ENCODE results near the gene NDUFA6.
"Not testable (repeated sequence)": the region's sequence is repeated elsewhere in the genome, so short reads cannot be mapped to it uniquely, and the experiment has no call there.

Gene NDUFA6

DNA sequence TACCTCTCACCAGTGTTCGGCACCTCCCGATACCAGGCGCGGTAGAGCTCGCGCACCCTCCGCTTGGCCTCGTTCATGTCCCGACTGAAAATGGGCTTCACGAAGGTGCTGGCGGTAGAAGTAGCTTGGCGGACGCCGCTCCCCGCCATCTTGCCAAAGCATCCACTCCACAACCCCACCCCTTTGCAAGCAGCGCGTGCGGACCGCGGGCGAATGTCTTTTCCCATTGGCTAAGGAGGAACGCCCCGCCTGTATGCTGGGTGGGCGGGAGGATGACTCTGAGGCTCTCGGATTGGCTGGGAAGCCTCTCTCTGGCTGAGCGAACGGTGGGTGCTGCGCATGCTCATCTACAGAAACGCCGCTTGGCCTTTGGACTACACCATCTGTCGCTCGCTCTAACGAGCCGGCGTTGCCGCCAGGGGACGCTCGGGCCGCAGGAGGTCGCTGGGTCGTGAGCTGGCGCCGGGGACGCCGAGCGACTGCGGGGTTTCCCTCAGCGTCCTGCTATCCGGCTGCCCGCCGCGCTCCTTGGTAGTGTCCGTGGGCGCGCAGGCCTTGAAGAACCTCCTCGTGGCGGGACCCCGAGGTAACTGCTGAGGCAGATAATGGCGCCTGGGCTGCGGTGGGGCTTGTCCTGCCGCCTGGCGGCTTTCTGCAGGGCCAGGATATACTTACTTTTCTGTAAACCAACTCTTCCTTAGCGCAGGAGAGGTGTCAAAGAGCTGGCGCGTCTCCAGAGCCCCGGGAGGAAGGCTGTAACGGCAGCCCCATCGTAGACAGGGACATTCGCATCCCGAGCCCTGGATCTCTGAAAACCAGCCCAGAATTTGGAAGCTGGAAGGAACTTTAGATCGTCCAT, at the start of gene NDUFA6:
TSS of gene NDUFA6 (minus strand) at position 177 of the 859 bp plus-strand sequence. CDS start at position 149, 28 bp downstream.
- peak; percentile 97 to 99 for DNase-seq

DNA sequence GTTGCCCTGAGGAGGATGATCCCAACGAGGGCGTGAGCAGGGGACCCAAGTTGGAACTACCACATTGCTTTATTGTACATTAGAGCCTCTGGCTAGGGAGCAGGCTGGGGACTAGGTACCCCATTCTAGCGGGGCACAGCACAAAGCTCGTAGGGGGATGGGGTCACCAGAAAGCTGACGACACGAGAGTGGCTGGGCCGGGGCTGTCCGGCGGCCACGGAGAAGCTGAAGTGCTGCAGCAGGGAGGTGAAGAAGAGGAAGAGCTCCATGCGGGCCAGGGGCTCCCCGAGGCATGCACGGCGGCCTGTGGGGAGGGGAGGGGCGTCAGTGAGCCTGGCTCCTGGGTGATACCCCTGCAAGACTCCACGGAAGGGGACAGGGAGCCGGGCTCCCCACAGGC, 49.6 kb upstream of the NDUFA6 start:
- not testable (repeated sequence) for DNase-seq

DNA sequence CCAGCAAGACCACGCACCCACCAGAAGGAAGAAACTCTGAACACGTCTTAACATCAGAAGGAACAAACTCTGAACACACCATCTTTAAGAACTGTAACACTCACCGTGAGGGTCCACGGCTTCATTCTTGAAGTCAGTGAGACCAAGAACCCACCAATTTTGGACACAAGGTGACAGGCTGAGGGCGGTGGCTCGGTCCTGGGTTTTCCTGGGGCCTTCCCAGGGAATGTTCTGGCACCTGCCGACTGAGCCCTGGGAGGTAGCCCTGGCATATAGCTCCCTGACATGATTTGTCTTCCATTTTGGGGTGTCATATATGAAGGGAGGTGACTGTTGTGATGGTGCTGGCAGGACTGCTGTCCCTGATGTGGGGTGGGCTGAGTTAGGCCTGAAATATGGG, 48.9 kb upstream of the NDUFA6 start:
- DNase-seq, result not testable (repeated sequence)

DNA sequence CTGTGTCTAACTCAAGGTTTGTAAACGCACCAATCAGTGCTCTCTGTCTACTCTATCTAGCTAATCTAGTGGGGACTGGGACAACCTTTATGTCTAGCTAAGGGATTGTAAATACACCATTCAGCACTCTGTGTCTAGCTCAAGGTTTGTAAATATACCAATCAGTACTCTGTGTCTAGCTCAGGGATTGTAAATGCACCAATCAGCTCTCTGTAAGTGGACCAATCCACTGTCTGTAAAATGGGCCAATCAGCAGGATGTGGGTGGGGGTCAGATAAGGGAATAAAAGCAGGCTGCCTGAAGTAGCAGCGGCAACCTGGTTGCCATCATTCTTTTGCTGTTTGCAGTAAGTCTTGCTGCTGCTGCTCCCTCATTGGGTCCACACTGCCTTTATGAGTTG, 48.4 kb upstream of the NDUFA6 start:
- DNase-seq, result no peak

DNA sequence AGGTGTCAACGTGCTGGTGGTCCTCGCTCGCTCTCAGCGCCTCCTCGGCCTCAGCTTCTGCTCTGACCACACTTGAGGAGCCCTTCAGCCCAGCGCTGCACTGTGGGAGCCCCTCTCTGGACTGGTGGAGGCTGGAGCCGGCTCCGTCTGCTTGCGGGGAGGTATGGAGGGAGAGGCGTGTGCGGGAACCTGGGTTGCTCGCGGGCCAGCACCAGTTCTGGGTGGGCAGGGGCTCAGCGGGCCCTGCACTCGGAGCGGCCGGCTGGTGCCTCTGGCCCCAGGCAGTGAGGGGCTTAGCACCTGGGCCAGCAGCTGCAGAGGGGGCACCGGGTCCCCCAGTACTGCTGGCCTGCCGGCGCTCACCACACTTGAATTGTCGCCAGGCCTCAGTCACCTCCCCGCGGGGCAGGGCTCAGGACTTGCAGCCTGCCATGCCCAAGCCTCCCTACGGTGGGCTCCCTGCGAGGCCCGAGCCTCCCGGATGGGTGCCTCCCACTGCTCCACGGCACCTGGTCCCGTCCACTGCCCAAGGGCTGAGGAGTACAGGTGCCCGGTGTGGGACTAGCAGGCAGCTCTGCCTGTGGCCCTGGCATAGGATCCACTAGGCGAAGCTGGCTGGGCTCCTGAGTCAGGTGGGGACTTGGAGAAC, 47.7 kb upstream of the NDUFA6 start:
- DNase-seq, result no peak

DNA sequence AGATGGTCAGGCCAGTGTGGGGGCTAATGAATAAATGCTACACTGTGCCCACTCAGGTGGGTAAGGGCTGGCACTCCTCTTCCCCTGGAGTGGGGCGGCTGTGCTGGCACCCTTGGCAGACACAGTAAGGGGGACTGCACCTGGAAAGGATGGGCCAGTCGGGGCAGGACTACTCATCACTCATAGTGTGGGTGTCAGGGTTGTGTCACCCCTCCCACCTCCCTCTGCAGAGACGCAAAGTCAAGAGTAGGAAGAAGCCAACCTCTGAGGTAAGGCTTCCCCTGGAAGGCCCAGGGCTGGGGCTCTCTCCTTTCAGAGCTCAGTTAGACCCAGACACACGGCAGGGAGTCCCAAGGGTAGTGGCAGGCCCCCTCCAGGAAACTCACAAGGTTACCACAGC, 45.1 kb upstream of the NDUFA6 start:
- DNase-seq, result not testable (repeated sequence)

DNA sequence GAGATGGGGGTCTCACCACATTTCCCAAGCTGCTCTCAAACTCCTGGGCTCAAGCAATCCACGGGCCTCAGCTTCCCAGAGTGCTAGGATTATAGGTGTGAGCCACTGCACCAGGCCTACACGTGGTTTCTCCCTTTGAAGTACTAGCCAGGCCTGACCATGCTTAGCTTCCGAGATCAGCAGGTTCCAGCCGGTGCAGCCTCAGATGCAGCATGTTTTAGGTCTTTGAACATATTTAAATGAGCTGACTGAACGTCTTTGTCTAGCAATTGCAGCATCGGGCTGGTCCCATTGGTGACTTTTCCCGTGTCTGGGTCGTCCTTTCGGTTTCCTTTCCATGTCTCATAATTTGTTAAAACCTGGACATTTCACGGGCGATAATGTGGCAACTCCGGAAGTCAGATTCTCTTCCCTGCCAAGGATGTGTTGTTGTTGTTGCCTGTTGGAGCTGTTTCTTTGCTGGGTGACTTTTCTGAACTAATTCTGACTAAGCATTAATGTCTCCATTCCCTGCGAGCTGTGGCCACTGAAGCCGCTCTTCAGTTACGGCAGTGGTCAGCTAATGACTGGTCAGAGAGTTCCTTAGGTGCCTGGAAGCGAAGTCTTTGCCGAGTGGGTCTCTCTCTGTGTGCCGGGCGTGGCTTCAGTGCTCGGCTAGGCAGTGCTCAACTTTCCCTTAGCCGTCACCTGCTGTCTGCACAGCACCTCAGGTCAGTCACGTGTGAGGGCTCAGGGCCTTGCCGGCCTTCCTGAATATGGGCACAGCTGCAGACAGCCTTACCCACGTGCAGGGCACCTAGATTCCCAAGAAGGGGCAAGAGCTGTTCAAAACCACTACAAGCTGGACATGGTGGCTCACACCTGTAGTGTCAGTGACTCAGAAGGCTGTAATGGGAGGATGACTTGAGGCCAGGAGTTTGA, 43.8 kb upstream of the NDUFA6 start:
- no peak for DNase-seq

DNA sequence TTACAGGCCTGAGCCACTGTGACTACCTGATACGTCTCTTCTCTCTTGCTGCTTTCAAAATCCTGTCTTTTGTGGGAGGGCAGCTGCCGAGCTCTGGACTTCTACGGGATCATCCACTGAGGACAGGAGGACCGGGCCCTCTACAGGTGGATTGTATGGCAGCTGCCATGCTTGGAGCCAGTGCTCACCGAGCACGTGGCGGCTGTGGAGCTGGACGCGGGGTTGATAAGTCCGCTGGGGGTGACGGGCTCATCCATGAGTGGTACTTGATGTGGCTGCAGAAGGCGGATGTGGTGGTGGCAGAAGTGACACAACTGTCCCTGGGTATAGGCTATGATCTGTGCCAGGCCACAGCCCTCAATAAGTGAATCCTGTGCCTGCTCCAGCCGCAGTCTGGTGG, 41.9 kb upstream of the NDUFA6 start:
- no peak for DNase-seq

DNA sequence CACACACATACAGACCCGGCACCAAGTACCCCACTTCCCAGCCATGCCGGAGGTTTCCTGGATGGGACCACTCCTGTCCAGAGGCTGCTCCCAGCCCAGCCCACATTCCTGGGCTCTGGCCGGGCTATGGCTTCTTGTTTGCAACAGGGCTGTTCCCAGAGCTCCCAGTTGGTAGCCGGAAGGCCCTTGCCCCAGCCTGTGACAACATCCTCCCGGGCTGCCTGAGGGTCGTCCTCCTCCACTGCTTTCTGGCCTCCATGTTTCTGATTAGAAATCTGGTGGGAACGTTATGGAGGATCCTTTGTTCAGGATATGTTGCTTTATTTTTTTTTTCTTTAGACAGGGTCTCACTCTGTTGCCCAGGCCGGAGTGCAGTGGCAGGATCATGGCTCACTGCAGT, 41.0 kb upstream of the NDUFA6 start:
- DNase-seq, result no peak

DNA sequence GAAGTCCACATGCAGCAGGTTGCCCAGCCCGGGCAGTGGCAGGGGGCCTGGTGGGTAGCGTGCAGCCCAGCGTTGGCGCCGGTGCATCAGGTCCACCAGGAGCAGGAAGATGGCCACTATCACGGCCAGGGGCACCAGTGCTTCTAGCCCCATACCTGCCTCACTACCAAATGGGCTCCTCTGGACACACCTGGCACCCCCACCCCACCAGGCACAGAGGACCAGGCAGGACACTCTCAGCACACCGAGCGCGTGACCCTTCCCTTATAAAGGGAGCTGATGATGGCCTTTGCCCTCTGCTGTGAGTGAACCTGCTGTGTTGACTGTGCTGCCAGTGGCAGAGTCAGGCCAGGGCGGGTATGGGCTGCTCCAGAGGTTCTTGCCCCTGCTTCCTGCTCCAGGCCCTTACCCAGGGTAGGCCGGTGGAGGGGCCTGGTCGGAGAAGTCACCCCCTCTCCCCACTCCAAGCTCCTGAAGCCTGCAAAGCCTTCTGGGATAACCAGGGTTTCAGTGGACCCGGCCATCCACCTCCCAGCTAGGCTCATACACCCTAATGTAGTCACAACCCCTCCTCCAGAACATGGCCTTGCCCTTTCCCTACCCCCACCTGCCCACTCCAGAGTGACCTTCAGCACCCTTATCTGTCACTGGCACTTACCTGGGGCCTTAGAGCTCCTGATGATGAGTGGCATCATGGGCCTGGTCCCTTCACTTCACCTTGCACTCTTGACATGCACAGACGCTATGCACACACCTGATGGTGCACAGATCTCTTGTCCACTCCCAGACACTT, 40.3 kb upstream of the NDUFA6 start, which contains the start of gene CYP2D6:
TSS of gene CYP2D6 (minus strand) at position 172 of the 793 bp plus-strand sequence. CDS start at position 153, 19 bp downstream.
- DNase-seq, result not testable (repeated sequence)

DNA sequence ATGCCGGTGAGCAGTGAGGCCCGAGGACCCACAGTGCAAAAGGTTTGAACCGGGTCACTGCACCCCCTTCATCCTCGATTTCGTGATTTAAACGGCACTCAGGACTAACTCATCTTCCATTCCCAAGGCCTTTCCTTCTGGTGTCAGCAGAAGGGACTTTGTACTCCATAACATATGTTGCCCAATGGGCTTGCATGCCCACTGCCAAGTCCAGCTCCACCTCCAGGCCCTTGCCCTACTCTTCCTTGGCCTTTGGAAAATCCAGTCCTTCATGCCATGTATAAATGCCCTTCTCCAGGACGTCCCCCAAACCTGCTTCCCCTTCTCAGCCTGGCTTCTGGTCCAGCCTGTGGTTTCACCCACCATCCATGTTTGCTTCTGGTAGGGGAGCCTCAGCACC, 39.6 kb upstream of the NDUFA6 start:
- DNase-seq, result not testable (repeated sequence)

DNA sequence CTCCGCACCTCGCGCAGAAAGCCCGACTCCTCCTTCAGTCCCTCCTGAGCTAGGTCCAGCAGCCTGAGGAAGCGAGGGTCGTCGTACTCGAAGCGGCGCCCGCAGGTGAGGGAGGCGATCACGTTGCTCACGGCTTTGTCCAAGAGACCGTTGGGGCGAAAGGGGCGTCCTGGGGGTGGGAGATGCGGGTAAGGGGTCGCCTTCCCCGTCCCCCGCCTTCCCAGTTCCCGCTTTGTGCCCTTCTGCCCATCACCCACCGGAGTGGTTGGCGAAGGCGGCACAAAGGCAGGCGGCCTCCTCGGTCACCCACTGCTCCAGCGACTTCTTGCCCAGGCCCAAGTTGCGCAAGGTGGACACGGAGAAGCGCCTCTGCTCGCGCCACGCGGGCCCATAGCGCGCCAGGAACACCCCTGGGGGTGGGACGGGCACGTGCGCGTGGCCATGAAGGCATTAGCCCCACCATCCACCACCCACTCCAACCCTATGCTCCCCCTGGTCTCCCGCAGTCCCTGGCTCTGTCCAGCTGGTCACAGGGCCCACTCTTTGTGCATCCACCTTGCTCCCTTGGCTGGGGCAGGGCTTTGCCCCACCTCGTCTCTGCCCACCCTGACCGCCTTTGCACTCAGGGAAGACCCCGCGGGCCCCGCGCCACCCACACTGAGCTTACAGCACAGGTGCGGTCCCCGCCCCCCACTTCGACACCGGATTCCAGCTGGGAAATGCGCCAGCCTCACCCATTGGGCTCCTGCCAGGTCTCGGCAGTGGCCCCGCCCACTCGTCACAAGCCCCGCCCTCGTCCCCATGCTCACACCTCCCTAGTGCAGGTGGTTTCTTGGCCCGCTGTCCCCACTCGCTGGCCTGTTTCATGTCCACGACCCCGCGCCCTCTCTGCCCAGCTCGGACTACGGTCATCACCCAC, 38.5 kb upstream of the NDUFA6 start:
- not testable (repeated sequence) for DNase-seq

DNA sequence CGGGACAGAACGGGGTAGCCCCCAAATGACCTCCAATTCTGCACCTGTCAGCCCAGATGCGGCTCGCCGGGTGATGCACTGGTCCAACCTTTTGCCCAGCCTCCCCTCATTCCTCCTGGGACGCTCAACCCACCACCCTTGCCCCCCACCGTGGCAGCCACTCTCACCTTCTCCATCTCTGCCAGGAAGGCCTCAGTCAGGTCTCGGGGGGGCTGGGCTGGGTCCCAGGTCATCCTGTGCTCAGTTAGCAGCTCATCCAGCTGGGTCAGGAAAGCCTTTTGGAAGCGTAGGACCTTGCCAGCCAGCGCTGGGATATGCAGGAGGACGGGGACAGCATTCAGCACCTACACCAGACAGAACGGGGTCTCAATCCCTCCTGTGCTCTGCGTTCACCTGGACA, 37.4 kb upstream of the NDUFA6 start:
- DNase-seq, result not testable (repeated sequence)

DNA sequence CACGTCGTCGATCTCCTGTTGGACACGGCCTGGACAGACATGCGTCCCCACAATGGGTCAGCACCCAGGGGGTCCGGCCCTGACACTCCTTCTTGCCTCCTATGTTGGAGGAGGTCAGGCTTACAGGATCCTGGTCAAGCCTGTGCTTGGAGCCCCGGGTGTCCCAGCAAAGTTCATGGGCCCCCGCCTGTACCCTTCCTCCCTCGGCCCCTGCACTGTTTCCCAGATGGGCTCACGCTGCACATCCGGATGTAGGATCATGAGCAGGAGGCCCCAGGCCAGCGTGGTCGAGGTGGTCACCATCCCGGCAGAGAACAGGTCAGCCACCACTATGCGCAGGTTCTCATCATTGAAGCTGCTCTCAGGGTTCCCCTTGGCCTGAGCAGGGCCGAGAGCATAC, 37.0 kb upstream of the NDUFA6 start:
- DNase-seq, result no peak

DNA sequence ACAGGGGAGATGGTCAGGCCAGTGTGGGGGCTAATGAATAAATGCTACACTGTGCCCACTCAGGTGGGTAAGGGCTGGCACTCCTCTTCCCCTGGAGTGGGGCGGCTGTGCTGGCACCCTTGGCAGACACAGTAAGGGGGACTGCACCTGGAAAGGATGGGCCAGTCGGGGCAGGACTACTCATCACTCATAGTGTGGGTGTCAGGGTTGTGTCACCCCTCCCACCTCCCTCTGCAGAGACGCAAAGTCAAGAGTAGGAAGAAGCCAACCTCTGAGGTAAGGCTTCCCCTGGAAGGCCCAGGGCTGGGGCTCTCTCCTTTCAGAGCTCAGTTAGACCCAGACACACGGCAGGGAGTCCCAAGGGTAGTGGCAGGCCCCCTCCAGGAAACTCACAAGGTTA, 33.0 kb upstream of the NDUFA6 start:
- DNase-seq, result not testable (repeated sequence)

DNA sequence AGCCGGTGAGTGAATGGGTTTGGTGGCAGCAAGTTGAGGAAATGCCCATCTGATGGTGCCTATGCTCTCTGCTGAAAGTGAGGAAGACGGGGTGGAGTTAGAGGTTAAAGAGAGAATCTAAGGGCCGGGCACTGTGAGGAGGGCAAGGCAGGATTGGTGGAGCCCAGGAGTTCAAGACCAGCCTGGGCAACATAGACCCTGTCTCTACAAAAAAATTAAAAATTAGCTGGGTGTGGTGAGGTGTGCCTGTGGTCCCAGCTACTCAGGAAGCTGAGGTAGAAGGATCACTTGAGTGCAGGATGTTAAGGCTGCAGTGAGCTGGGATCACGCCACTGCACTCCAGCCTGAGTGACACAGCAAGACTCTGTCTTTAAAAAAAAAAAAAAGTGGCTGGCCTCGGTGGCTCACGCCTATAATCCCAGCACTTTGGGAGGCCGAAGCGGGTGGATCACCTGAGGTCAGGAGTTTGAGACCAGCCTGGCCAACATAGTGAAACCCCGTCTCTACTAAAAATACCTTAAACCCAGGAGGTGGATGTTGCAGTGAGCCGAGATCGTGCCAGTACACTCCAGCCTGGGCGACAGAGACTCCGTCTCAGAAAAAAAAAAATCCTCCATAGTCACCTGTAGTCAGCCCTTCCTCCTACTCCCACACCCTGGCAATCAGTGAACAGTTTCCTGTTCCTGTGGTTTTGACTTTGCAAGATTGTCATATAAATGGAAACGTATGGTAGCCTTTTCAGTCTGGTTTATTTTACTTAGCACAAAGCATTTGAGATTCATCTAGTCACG, 29.9 kb upstream of the NDUFA6 start:
- peak; percentile 24 to 31 for DNase-seq

DNA sequence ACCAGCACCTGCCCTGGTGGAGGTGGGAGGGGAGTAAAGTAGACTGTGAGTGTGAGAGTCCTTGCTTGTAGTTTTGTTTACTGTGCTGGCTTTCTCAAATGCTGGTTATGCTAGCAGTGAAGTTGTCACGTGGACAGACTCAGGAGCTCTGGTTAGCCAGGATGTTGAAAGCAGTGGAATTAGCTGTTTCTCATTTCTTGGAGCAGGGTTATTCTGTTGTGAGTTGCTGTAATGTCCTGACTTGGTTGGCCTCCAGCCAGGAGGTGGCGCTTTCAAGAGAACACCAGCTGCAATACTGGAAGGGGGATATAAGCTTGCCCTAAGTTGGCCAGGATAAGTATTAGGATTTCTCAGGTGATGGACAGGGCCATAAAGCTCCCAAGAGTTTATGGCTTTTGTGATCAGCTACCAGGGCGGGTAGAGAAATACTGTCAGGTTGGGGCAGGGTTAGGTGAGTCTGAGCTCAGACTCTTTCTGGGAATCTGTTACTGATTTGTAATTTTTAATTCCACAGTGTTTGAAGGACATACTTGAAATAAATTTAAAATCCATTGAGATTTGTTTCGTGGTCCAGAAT, 26.4 kb upstream of the NDUFA6 start:
- DNase-seq, result no peak

DNA sequence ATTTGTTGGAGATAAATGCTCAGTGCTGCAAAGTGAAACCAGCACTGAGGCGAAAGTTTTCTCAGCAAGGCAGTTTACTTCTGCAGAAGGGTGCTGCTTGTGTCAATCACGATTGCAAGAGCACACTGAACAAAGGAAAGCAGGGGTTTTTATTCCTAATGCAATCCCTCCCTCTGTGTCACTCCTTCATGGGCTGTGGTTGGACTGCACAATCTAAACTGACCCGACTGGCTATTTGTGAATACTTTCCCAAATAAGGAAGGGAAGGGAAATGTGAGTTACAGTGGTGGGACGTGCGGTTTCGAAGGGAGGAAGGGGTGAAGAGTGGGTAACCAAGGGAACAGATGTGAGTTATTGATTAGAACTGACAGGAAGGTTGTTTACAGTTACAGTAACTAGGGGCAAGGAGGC, 24.9 kb upstream of the NDUFA6 start:
- not testable (repeated sequence) for DNase-seq

DNA sequence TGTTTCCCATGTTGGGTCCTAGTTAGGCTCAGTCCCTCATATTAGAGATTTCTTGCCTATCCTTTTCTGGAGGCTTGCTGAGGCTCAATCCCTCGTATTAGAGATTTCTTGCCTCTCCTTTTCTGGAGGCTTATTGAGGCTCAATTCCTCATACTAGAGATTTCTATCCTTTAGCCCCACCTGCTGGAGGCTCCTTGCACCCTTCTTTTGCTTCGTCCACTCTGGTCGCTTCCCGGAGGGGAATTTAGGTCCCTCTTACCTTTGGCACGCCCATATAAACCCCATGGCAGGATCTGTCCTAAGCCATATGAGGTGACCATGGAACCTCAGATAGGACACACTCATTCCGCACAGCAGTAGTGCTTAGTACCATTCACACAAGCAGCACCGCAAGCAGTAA, 24.1 kb upstream of the NDUFA6 start:
- DNase-seq, result peak; percentile 47 to 55

DNA sequence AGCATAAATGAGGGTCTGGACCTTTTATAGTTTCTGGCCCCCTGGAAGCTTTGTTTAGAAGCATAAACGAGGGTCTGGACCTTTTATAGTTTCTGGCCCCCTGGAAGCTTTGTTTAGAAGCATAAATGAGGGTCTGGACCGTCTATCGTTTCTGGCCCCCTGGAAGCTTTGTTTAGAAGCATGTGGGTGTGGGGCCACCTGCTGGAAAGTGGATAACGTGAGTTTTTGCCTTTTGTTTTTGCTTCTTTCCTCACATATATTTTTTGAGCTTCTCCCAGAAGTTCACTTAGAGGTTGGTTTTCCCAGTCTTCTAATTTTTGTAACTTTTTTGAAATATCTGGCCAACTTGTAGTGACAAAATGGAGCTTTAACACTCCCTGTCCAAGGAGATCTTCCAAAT, 22.2 kb upstream of the NDUFA6 start:
- DNase-seq, result not testable (repeated sequence)
